HCT116 (cell line): ENCODE results near the gene TGM2. TPM values are rescaled to one million over a fixed set of nuclear protein-coding genes. Genes with fewer than 3 reads are reported as not detected.

Experiments
- ATAC-seq: fragments of 200-7000 bp; cut with Tn5 transposase; 2 replicates; pipeline ENCODE4 v1.9.1; 2020; ENCODE audit warnings: mild to moderate bottlenecking, moderate library complexity
- BruUV-seq: library from RNA; stranded (reverse); fragments of 400-500 nt; replicated peaks from 2 replicates; lab custom pipeline; 2021; lab: Mats Ljungman, UMichigan
- CTCF ChIA-PET: fragments of 300-600 bp; sonication (Branson Sonifier 250); formaldehyde crosslinking; loops from one replicate; lab custom pipeline; 2021; ENCODE audit warnings: antibody characterized with exemption; lab: Charles Lee
- POLR2A ChIA-PET: fragments of 300-600, 350-600 bp; sonication (Branson Sonifier 250); formaldehyde crosslinking; loops from one replicate; lab custom pipeline; 2021; ENCODE audit warnings: antibody characterized with exemption; lab: Charles Lee
- RAD21 ChIA-PET, 2 experiments: fragments of 300-600 bp; sonication (Branson Sonifier 250); formaldehyde crosslinking; loops; one replicate each; lab custom pipeline; 2023; ENCODE audit warnings: low total read pairs in 2 of 2; ENCODE audit not compliant: uncharacterized antibody in 2 of 2, unreplicated experiment in 2 of 2, low non-redundant PET in 1 of 2; lab: Charles Lee
- DNase-seq: peaks from one replicate; pipeline ENCODE4 v3.0.0-alpha.2; 2010; ENCODE audit warnings: low read depth, low spot score
- H2AFZ ChIP-seq: fragments of 200-600 bp; shearing (Covaris generic), sonication (generic); 2 replicates; pipeline ENCODE4 v1.6.1; 2017; ENCODE audit warnings: low read depth, mixed run types, mixed read lengths, antibody characterized with exemption, low read length; ENCODE audit not compliant: poor library complexity, severe bottlenecking
- H3K27ac ChIP-seq: 2 replicates; pipeline ENCODE4 v1.5.1; 2012; ENCODE audit warnings: low read depth, low read length
- H3K27me3 ChIP-seq: fragments of 200-600 bp; sonication (generic); 2 replicates; pipeline ENCODE4 v1.6.1; 2016; ENCODE audit warnings: mixed run types, low read length, mixed read lengths; ENCODE audit not compliant: insufficient read depth
- H3K36me3 ChIP-seq, 2 experiments: fragments of 200-500 bp in 1 of 2; fragments of 200-600 bp in 1 of 2; sonication (Bioruptor generic) in 1 of 2; sonication (generic) in 1 of 2; 2 replicates each; pipeline versions ENCODE4 v1.5.1 to v1.6.1; 2014 to 2016; ENCODE audit warnings: low read length in 2 of 2, inconsistent platforms in 1 of 2, mixed read lengths in 1 of 2, mixed run types in 1 of 2; ENCODE audit not compliant: insufficient read depth in 2 of 2, control insufficient read depth in 1 of 2
- H3K4me1 ChIP-seq, 2 experiments: fragments of 200-600 bp in 1 of 2; sonication (generic) in 1 of 2; 2 replicates each; pipeline versions ENCODE4 v1.5.1 to v1.6.1; 2012 to 2017; ENCODE audit warnings: low read length in 2 of 2, inconsistent platforms in 1 of 2, mild to moderate bottlenecking in 1 of 2, mixed read lengths in 1 of 2, mixed run types in 1 of 2, moderate library complexity in 1 of 2; ENCODE audit not compliant: insufficient read depth in 2 of 2, control insufficient read depth in 1 of 2
- H3K4me2 ChIP-seq: fragments of 200-600 bp; sonication (generic); 2 replicates; pipeline ENCODE4 v1.6.1; 2017; ENCODE audit warnings: mixed run types, low read length, mixed read lengths
- H3K4me3 ChIP-seq, 2 experiments: fragments of 200-600 bp in 1 of 2; sonication (generic) in 1 of 2; replicated peaks in 1 of 2; 2 replicates each; pipeline ENCODE4 v1.5.1; 2011 to 2016; ENCODE audit warnings: low read length in 2 of 2, control low read depth in 1 of 2, low read depth in 1 of 2, mild to moderate bottlenecking in 1 of 2, mixed read lengths in 1 of 2, mixed run types in 1 of 2
- H3K79me2 ChIP-seq: fragments of 200-600 bp; sonication (generic); 2 replicates; pipeline ENCODE4 v1.6.1; 2017; ENCODE audit warnings: mild to moderate bottlenecking, mixed run types, low read length, moderate library complexity, mixed read lengths; ENCODE audit not compliant: insufficient read depth
- H3K9ac ChIP-seq: fragments of 200-600 bp; sonication (generic); 2 replicates; pipeline ENCODE4 v1.6.1; 2016; ENCODE audit warnings: low read length, mixed read lengths
- H3K9me2 ChIP-seq: fragments of 200-600 bp; sonication (generic), shearing (Covaris generic); 2 replicates; pipeline ENCODE4 v1.6.1; 2017; ENCODE audit warnings: mixed run types, mild to moderate bottlenecking, moderate library complexity; ENCODE audit not compliant: insufficient read depth
- H3K9me3 ChIP-seq, 2 experiments: fragments of 200-500 bp in 1 of 2; fragments of 200-600 bp in 1 of 2; sonication (Bioruptor generic) in 1 of 2; sonication (generic) in 1 of 2; 2 replicates each; pipeline ENCODE4 v1.6.1; 2014 to 2017; ENCODE audit warnings: low read length in 2 of 2, mixed read lengths in 2 of 2, inconsistent platforms in 1 of 2, low read depth in 1 of 2, mild to moderate bottlenecking in 1 of 2, mixed run types in 1 of 2, moderate library complexity in 1 of 2; ENCODE audit not compliant: control insufficient read depth in 1 of 2, insufficient read depth in 1 of 2
- H4K20me1 ChIP-seq: fragments of 200-600 bp; sonication (generic), shearing (Covaris generic); 2 replicates; pipeline ENCODE4 v1.6.1; 2017; ENCODE audit warnings: mixed run types, mild to moderate bottlenecking, moderate library complexity; ENCODE audit not compliant: insufficient read depth
- ATF3 ChIP-seq: IDR thresholded peaks from 2 replicates; pipeline ENCODE4 v1.6.1; 2012
- ELF1 ChIP-seq: IDR thresholded peaks from 2 replicates; pipeline ENCODE4 v1.6.1; 2012; ENCODE audit warnings: low read depth, borderline replicate concordance
- EZH2 ChIP-seq: fragments of 200-600 bp; sonication (generic); IDR thresholded peaks from 2 replicates; pipeline ENCODE4 v1.6.1; 2017; ENCODE audit warnings: antibody characterized with exemption, mixed run types
- EZH2phosphoT487 ChIP-seq: fragments of 200-600 bp; IDR thresholded peaks from 2 replicates; pipeline ENCODE4 v1.6.1; 2018; ENCODE audit warnings: antibody characterized with exemption, borderline replicate concordance
- FOSL1 ChIP-seq: IDR thresholded peaks from 2 replicates; pipeline ENCODE4 v1.6.1; 2012; ENCODE audit warnings: low read depth
- POLR2A ChIP-seq: IDR thresholded peaks from 2 replicates; pipeline ENCODE4 v1.7.0; 2011; ENCODE audit warnings: borderline replicate concordance; ENCODE audit not compliant: insufficient read depth, insufficient read length; ENCODE audit errors: extremely low read depth
- SP1 ChIP-seq: IDR thresholded peaks from 2 replicates; pipeline ENCODE4 v1.6.1; 2012; ENCODE audit warnings: low read depth
- YY1 ChIP-seq: IDR thresholded peaks from 2 replicates; pipeline ENCODE4 v1.6.1; 2011; ENCODE audit warnings: low read length, low read depth, moderate library complexity, mild to moderate bottlenecking; ENCODE audit not compliant: insufficient replicate concordance; ENCODE audit errors: extremely low read depth
- intact Hi-C: fragments of 100-400 bp; cut with micrococcal nuclease; formaldehyde crosslinking; loops from 2 replicates; pipeline ENCODE4 v1.10.0; 2022
- total RNA-seq: library from RNA; stranded (reverse); gene quantifications from one replicate; pipeline ENCODE4 v1.2.1, GENCODE V29; 2021; ENCODE audit not compliant: unreplicated experiment
- TF ChIP-seq, protein P1 (sequence below): IDR thresholded peaks from 2 replicates; pipeline ENCODE4 v1.6.1; 2012; ENCODE audit warnings: low read depth

The TGM2 gene
- total RNA-seq, 1 experiment from 2014 or later: 6.1 TPM

GRCh38 chr20:38117635-38118034, 47.4 kb downstream of the TGM2 start:
- no peak overlapping the region for H3K4me3 ChIP-seq

More at GRCh38 chr20:38117635-38118034, 47.4 kb downstream of the TGM2 start:
- Histone ChIP-seq H3K36me3 (no peaks in the 10 kb centered on the region), H4K20me1 (no peaks in the 10 kb centered on the region), H3K9me2 (no peaks in the 10 kb centered on the region), H3K79me2 (no peaks in the 10 kb centered on the region), H3K4me2 (peak overlapping the region; percentile 39), H3K27me3 (no peaks in the 10 kb centered on the region), H3K27ac (no peak overlapping the region), H2AFZ (peak overlapping the region; percentile 57), H3K4me1 (peaks cover 0 to 30% of the 10 kb centered on the region in 2 experiments; a peak in 2 of 4 replicates), H3K9me3 (no peaks in the 10 kb centered on the region), H3K9ac (no peak overlapping the region)
- ChIA-PET POLR2A (no interaction called here), RAD21 (no interaction called here), CTCF (no interaction called here)
- TF ChIP-seq EZH2 (no peak), EZH2phosphoT487 (no peak), POLR2A (no peak), ATF3 (no peak), YY1 (no peak), FOSL1 (0 out of 2 replicates have a peak, but pooled peaks have one; percentile 9), ELF1 (no peak), SP1 (no peak)
- TF ChIP-seq, protein P1, sequence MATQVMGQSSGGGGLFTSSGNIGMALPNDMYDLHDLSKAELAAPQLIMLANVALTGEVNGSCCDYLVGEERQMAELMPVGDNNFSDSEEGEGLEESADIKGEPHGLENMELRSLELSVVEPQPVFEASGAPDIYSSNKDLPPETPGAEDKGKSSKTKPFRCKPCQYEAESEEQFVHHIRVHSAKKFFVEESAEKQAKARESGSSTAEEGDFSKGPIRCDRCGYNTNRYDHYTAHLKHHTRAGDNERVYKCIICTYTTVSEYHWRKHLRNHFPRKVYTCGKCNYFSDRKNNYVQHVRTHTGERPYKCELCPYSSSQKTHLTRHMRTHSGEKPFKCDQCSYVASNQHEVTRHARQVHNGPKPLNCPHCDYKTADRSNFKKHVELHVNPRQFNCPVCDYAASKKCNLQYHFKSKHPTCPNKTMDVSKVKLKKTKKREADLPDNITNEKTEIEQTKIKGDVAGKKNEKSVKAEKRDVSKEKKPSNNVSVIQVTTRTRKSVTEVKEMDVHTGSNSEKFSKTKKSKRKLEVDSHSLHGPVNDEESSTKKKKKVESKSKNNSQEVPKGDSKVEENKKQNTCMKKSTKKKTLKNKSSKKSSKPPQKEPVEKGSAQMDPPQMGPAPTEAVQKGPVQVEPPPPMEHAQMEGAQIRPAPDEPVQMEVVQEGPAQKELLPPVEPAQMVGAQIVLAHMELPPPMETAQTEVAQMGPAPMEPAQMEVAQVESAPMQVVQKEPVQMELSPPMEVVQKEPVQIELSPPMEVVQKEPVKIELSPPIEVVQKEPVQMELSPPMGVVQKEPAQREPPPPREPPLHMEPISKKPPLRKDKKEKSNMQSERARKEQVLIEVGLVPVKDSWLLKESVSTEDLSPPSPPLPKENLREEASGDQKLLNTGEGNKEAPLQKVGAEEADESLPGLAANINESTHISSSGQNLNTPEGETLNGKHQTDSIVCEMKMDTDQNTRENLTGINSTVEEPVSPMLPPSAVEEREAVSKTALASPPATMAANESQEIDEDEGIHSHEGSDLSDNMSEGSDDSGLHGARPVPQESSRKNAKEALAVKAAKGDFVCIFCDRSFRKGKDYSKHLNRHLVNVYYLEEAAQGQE: no peak
- intact Hi-C loops: no loop called here
- DNase-seq (no peak), ATAC-seq (no peak; the same call in 1 of the 2 replicates)
- BruUV-seq: no TSS peak
